ENCODE results near the gene SLC25A18. TPM values are rescaled to one million over a fixed set of nuclear protein-coding genes. Genes with fewer than 3 reads are reported as not detected.

The SLC25A18 gene
- total RNA-seq, 4 donors from 2014 or later = 7.9 to 28.7 (median 19.9) TPM

DNA sequence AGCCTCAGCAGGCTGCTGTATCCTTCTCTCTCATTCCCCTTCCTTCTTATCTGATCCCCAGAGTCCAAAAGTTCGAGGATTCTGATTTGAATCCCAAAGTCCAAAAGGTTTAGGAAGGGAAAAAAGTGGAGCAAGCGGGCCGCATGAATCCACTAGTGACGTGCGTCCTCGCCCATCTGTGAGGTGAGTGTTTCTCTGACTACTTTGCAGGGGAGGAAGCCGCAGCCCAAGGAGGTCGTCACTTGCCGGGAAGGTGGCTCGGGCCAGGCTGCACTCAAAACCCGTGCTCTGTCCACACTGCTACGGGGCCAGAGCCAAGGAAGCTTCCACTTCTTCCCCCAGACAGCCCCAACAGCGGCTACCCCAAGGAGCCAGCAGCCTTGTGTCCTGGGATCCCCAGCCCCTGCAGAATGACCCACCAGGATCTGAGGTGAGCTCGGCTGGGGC is 16.3 kb downstream of the SLC25A18 start:
- TF ChIP-seq, protein P1, sequence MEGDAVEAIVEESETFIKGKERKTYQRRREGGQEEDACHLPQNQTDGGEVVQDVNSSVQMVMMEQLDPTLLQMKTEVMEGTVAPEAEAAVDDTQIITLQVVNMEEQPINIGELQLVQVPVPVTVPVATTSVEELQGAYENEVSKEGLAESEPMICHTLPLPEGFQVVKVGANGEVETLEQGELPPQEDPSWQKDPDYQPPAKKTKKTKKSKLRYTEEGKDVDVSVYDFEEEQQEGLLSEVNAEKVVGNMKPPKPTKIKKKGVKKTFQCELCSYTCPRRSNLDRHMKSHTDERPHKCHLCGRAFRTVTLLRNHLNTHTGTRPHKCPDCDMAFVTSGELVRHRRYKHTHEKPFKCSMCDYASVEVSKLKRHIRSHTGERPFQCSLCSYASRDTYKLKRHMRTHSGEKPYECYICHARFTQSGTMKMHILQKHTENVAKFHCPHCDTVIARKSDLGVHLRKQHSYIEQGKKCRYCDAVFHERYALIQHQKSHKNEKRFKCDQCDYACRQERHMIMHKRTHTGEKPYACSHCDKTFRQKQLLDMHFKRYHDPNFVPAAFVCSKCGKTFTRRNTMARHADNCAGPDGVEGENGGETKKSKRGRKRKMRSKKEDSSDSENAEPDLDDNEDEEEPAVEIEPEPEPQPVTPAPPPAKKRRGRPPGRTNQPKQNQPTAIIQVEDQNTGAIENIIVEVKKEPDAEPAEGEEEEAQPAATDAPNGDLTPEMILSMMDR (IDR thresholded peaks at IDR 0.05) = no peak

DNA sequence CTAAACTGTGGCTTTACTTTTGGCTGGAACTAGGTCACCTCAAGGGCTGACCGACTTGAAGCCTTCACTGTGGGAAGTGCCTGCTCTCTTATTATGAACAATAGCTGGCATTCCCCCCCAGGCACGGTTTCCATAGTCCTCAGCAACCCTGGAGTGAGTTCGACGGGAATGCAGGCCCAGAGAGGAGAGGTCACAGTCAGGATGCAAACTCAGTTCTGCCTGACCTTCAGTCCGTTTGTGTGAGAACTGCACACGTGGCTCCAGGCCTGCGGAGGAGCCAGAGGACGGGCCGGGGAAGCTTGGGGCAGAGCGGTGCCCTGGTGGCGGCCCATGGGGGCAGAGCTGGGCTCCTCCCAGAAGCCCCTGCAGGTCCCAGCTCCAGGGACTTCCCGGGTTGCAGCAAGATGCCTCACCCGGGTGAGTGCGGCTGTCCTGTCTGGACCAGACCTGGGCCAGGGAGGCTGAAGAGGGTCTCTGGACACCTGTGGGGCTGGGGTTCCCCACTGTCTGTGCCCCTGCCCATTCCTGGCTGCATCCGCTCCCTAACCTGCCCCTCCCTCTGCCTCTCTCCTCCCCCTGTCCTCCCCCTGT is 17.2 kb downstream of the SLC25A18 start:
- TF ChIP-seq, protein P1 (IDR thresholded peaks at IDR 0.05) = no peak
- ATAC-seq (ENCODE audit: low FRiP score) = no peak

More for the DNA sequence above, 16.3 kb downstream of the SLC25A18 start:
- no peak for ATAC-seq (ENCODE audit: low FRiP score)
- no peak for DNase-seq (ENCODE audit: low spot score)

DNA sequence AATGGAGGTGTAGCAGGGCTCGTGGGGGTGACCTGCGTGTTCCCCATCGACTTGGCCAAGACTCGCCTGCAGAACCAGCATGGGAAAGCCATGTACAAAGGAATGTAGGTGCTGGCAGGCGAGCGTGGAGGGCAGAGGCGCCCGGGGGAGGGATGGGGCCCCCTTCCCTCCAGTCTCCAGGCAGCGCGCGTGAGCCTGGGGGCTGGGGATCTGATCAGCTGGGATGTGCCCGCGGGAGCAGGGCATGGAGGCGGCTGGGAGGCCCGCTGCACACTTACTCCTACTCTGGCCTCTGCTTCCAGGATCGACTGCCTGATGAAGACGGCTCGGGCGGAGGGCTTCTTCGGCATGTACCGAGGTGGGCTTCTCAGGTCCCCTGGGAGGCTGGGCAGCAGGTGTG is 17.8 kb downstream of the SLC25A18 start:
- ATAC-seq (ENCODE audit: low FRiP score) (no peak), DNase-seq (ENCODE audit: low spot score) (no peak)
- TF ChIP-seq, protein P1 (IDR thresholded peaks at IDR 0.05) = no peak

More for the DNA sequence above, 17.2 kb downstream of the SLC25A18 start:
- DNase-seq (ENCODE audit: low spot score) = no peak

DNA sequence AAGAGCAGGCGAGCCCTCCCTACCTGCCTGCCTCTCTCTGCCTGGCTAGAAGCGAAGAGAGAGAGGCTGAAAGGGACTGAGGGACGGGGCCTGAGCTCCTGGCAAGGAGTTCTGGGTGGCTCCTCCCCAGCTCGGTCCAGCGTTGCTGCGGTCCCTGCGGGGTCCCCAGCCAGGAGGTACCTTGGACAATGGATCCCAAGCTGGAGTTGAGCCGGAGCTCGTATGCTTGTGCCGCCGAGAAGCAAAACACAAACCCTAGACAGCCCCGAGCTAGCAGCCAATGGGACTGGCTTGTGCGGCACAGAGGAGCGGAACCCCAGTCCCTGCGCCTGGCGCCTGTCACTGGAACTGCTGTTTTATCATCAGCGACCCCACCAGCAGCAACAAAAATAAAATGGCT is 18.3 kb downstream of the SLC25A18 start:
- ATAC-seq (ENCODE audit: low FRiP score) (no peak), DNase-seq (ENCODE audit: low spot score) (no peak)
- TF ChIP-seq, protein P1 (IDR thresholded peaks at IDR 0.05) = no peak

DNA sequence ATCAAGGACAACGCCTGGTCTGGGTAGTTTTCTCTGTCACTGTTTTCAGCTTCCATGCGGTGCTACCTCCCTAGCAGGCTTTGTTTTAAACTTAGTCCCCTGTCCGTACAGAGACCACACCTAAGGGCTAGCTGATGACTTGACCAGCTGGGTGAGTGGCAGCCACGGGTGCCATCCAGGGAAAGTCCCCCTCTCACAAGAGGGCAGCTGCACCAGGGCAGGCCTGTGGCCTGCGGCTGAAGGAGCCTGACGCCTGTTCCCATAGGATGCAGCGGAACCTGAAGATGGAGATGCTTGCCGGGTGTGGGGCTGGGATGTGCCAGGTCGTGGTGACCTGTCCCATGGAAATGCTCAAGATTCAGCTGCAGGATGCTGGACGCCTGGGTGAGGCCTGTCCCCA is 19.9 kb downstream of the SLC25A18 start:
- ATAC-seq (ENCODE audit: low FRiP score) (no peak), DNase-seq (ENCODE audit: low spot score) (no peak)

DNA sequence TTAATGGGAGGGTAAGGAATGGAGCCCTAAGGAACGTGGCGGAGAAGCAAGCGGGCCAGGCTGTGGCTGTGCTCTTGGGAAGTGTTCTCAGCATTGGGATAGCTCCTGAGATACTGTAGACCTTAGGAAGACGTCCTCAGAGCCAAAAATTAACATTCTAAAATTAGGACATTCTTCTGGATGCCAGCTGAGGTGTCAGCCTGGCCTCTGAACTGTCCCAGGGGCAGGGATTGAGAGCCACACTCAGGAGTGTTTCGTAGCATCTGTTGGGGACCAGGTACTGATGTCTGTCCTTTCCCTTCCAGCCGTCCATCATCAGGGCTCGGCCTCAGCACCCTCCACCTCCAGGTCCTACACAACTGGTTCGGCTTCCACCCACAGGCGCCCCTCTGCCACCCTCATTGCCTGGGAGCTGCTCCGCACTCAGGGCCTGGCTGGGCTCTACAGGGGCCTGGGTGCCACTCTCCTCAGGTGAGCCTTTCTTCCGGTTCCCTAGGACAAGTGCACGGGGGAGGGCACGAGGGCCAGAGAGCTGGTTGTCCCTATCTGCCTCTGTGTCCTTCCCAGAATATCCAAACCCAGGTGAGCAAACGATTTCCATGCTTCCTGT is 23.6 kb downstream of the SLC25A18 start:
- DNase-seq (ENCODE audit: low spot score) (no peak), ATAC-seq (ENCODE audit: low FRiP score) (no peak)
- TF ChIP-seq, protein P1 (IDR thresholded peaks at IDR 0.05) = no peak

More for the DNA sequence above, 19.9 kb downstream of the SLC25A18 start:
- TF ChIP-seq, protein P1 (IDR thresholded peaks at IDR 0.05) = no peak

DNA sequence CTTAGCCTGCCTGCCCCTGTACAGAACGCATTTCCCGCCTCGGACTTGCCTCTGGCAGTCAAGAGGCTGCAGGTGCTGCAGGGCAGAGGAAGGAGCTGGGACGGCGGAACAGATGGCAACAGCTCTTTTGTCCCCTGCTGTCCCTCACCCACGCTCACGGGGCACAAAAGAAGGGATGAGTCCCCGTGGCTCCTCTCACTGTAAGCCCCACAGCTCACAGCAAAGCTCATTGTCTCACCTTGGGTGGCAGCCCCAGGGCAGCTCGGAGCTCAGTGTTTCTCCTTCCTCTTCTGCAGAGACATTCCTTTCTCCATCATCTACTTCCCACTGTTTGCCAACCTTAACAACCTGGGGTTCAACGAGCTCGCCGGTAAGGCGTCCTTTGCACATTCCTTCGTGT is 24.3 kb downstream of the SLC25A18 start:
- DNase-seq (ENCODE audit: low spot score) (no peak), ATAC-seq (ENCODE audit: low FRiP score) (no peak)
- TF ChIP-seq, protein P1 (IDR thresholded peaks at IDR 0.05) = no peak

Measured in omental fat pad (tissue), 4 donors.